Loucy (cell line): ENCODE data around the gene GSC.

Experiments
- EZH2phosphoT487 ChIP-seq: fragments of 200-600 bp; IDR thresholded peaks from 2 replicates; pipeline ENCODE4 v1.6.1; 2018; ENCODE audit warnings: antibody characterized with exemption, mild to moderate bottlenecking, moderate library complexity, borderline replicate concordance
- TF ChIP-seq, protein P1 (sequence below): fragments of 200-600 bp; sonication (generic); conservative IDR thresholded peaks from 2 replicates; pipeline ENCODE4 v1.5.1; 2014; ENCODE audit warnings: mild to moderate bottlenecking, antibody characterized with exemption, low read length

DNA sequence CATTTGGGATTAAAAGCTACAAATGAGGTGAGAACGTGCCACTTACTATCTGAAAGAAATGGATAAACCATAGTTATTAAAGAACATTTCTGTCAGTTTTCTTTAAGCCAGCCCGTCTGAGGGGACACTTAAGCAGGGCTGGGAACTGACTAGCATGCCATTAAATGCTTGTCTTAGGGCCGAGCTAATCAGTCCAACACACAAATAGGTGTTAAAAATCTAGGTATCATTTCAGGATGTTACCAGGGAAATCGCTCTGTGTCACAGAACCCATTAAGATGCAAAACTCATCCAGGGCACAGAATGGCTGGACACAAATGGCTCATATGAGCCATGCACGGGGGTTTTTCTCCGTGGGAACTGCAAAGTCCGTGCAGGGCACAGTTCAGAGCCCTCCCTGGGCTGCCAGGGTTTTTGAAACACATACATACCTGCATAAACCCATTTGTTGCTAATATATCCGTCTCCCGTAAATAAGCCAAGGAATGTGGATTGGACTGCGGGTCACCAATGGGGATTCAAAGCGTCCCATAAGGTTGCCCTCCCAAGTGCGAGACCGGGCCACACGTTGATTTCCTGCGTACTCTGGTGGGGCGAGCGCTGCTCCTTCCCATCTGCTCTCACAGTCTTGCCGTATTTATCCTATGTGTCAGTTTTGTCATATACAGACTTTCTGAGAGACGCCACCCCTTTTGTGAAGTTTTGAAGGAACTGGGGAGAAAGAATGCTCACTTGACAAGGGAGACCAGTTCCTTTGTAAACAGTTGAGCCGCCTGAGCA, 5.4 kb upstream of the GSC start:
- TF ChIP-seq, protein P1, sequence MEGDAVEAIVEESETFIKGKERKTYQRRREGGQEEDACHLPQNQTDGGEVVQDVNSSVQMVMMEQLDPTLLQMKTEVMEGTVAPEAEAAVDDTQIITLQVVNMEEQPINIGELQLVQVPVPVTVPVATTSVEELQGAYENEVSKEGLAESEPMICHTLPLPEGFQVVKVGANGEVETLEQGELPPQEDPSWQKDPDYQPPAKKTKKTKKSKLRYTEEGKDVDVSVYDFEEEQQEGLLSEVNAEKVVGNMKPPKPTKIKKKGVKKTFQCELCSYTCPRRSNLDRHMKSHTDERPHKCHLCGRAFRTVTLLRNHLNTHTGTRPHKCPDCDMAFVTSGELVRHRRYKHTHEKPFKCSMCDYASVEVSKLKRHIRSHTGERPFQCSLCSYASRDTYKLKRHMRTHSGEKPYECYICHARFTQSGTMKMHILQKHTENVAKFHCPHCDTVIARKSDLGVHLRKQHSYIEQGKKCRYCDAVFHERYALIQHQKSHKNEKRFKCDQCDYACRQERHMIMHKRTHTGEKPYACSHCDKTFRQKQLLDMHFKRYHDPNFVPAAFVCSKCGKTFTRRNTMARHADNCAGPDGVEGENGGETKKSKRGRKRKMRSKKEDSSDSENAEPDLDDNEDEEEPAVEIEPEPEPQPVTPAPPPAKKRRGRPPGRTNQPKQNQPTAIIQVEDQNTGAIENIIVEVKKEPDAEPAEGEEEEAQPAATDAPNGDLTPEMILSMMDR: no peak
- no peak for TF ChIP-seq EZH2phosphoT487
